Lower leg skin (tissue), 4 donors: ENCODE results near the gene C9orf85. TPM values are rescaled to one million over a fixed set of nuclear protein-coding genes. Genes with fewer than 3 reads are reported as not detected.
"Not testable (repeated sequence)": the region's sequence is repeated elsewhere in the genome, so short reads cannot be mapped to it uniquely, and the experiment has no call there.

Experiments
- DNase-seq, 2 donors: peaks; one replicate each; pipeline ENCODE4 v3.0.0-alpha.2; 2019; ENCODE audit warnings: low spot score in 2 of 2
- H3K4me3 ChIP-seq: fragments of 200-600 bp; sonication (generic); 2 replicates; pipeline ENCODE4 v1.5.1; 2017; ENCODE audit warnings: mild to moderate bottlenecking, low read depth; ENCODE audit not compliant: poor library complexity, severe bottlenecking
- POLR2A ChIP-seq, 2 donors: fragments of 450-650 bp; IDR thresholded peaks; one replicate each; pipeline ENCODE4 v1.6.1; 2016 to 2017; ENCODE audit warnings: antibody characterized with exemption in 2 of 2, mild to moderate bottlenecking in 1 of 2, moderate library complexity in 1 of 2
- WGBS, 2 donors: methylation state at CpG; one replicate each; pipeline ENCODE4 v1.1.5; 2018; 5-methylcytosine and 5-hydroxymethylcytosine counted together
- intact Hi-C: fragments of 100-400 bp; cut with DNase I; formaldehyde crosslinking; loops from one replicate; pipeline ENCODE4 v1.15.0; 2023; ENCODE audit warnings: low total_unique reads
- total RNA-seq, 4 donors: library from RNA; depleted of rRNA; stranded (reverse); fragments of >200 nt; gene quantifications; one replicate each; pipeline ENCODE4 v1.1.0, GENCODE V29; 2016
- TF ChIP-seq, protein P1 (sequence below), 3 donors: fragments of 450-650 bp; IDR thresholded peaks; one replicate each; pipeline ENCODE4 v1.5.1; 2016; ENCODE audit warnings: antibody characterized with exemption in 3 of 3, mild to moderate bottlenecking in 3 of 3, moderate library complexity in 2 of 3

The C9orf85 gene
- total RNA-seq, 4 donors from 2014 or later = 7.9 to 17.3 (median 11.5) TPM

DNA sequence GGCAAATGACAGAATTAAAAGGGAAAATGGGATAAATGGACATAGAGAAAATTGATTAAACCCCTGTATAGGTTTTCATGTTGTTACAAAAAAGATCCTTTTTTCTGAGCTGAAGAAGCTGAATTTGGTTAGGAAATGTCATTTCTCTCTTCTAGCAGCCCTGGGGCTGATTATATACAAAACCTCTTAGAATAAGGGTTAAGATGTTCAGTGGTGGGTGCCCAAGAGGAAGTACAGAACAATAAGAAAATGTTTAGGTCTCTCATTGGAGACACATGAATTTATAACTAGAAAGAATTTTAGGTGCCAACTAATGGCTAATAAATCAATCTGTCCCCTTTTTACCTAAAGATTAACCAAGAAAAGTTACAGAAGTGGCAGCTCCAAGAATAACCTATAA, 14.7 kb upstream of the C9orf85 start:
- TF ChIP-seq POLR2A (IDR thresholded peaks at IDR 0.05) = no peak
- TF ChIP-seq, protein P1, sequence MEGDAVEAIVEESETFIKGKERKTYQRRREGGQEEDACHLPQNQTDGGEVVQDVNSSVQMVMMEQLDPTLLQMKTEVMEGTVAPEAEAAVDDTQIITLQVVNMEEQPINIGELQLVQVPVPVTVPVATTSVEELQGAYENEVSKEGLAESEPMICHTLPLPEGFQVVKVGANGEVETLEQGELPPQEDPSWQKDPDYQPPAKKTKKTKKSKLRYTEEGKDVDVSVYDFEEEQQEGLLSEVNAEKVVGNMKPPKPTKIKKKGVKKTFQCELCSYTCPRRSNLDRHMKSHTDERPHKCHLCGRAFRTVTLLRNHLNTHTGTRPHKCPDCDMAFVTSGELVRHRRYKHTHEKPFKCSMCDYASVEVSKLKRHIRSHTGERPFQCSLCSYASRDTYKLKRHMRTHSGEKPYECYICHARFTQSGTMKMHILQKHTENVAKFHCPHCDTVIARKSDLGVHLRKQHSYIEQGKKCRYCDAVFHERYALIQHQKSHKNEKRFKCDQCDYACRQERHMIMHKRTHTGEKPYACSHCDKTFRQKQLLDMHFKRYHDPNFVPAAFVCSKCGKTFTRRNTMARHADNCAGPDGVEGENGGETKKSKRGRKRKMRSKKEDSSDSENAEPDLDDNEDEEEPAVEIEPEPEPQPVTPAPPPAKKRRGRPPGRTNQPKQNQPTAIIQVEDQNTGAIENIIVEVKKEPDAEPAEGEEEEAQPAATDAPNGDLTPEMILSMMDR (IDR thresholded peaks at IDR 0.05) = no peak
- DNase-seq = no peak
- intact Hi-C loops = no loop called here
- no peak overlapping the region for H3K4me3 ChIP-seq

DNA sequence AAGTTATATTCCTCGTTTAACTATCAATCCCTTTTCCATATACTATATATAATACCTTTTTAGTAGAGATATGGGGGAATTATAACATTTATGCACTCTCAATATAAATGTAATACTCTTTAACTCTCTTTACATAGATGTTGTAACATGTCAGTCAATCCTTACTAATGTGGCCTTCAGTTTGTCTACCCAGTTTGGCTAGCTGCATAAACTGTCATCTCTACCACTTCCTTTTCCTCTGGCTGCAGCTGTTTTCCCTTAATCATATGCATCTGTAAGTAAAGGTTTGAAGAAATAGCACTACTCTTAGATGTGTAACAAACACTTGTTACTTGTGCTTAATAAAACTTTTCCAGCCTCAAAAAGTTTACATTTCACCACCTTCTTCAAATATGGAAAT, 13.9 kb upstream of the C9orf85 start:
- no peak for DNase-seq
- TF ChIP-seq POLR2A (IDR thresholded peaks at IDR 0.05) = no peak
- TF ChIP-seq, protein P1 (IDR thresholded peaks at IDR 0.05) = no peak
- intact Hi-C loops = no loop called here
- 74% methylated on average over 1 of the region's 1 CpG for WGBS, 2 donors
- H3K4me3 ChIP-seq = no peak overlapping the region

- 86 to 96% methylated on average over 6 of the region's 6 CpGs for WGBS, 2 donors
- H3K4me3 ChIP-seq, intact Hi-C loops, DNase-seq: not testable (repeated sequence)
Observed at GRCh38 chr9:71898756-71899155, 12.7 kb upstream of the C9orf85 start.

DNA sequence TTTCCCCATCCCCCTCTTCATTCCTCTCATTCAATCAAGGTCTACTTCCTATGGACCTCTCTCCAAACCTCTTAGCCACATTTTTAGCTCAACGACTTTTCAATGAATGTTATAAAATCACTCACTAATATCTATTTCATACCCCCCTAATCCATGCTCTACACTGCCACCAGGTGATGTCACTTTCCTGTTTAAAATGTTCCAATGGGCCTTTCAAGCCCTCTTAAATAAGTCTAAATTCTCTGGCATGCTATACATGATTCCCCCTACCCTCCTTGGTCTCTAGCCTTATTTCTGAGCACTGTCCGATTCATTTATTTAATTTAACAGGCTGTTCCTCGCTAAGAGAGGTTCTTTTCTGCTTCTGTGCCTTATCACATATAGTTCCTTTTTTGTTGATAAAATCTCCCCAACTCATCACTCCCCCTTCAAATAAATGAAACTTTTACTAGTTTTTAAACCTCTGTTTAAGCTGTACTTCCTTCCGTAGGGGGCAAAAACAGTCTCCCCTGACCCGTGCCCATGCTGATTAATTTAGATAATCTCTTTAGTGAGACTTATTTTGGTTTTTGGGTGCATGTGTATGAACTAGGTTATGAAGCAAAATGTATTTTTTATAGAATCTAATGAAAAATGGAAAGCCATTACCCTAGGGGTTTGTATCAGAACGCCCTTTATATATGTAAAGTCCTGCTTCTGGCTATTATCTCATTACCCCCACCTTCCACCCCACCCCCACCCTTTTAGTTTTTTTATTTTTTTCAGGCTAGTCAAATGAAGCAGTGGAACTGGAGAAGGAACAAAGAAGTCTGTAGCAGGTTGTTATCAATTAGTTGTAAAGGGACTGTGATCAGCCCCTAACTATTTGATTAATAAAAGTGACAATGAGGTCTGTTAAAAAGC, 9.5 kb upstream of the C9orf85 start:
- intact Hi-C loops = no loop called here
- no peak for DNase-seq
- WGBS, 2 donors = 67 to 79% methylated on average over 6 of the region's 6 CpGs
- TF ChIP-seq POLR2A (IDR thresholded peaks at IDR 0.05) = no peak
- TF ChIP-seq, protein P1 (IDR thresholded peaks at IDR 0.05) = no peak
- no peak overlapping the region for H3K4me3 ChIP-seq

DNA sequence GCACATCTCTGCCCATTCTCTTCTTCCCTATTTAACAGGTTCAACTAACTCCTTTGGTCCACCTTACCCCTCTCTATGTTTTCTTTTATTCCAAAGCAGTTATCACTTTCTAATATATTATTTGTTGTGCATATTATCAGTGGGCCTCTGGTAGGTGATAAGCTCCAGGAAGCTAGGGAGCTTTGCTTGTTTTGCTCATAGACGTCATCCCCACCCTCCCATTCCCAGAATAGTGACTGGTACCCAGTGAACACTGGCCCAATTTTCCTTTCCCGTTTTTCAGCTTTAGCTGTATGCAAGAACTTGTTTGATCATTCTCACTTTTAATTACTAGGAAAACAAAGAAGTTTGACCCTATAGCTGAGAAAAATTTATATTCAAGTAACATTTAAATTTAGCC, 7.4 kb upstream of the C9orf85 start:
- TF ChIP-seq, protein P1 (IDR thresholded peaks at IDR 0.05) = no peak
- TF ChIP-seq POLR2A (IDR thresholded peaks at IDR 0.05) = no peak
- no peak overlapping the region for H3K4me3 ChIP-seq
- 55 to 61% methylated on average over 2 of the region's 2 CpGs for WGBS, 2 donors
- intact Hi-C loops = no loop called here
- DNase-seq = no peak

GRCh38 chr9:71908825-71909224, 2.6 kb upstream of the C9orf85 start:
- TF ChIP-seq POLR2A (IDR thresholded peaks at IDR 0.05) = no peak
- TF ChIP-seq, protein P1 (IDR thresholded peaks at IDR 0.05) = no peak
- 43 to 56% methylated on average over 1 of the region's 1 CpG for WGBS, 2 donors
- intact Hi-C loops = no loop called here
- no peak for DNase-seq
- H3K4me3 ChIP-seq = no peak overlapping the region
